IPS-18c (cell line): ENCODE data around the gene PHGDH.

Experiments
- H3K4me3 ChIP-seq: 2 replicates; pipeline ENCODE4 v1.7.0; 2013; ENCODE audit warnings: low read depth, mild to moderate bottlenecking, low read length, moderate library complexity; ENCODE audit not compliant: insufficient read depth
- H3K9me3 ChIP-seq: one replicate; pipeline ENCODE4 v1.6.1; 2013; ENCODE audit warnings: mild to moderate bottlenecking, low read length, moderate library complexity; ENCODE audit not compliant: control insufficient read depth, insufficient read depth

The PHGDH gene

DNA sequence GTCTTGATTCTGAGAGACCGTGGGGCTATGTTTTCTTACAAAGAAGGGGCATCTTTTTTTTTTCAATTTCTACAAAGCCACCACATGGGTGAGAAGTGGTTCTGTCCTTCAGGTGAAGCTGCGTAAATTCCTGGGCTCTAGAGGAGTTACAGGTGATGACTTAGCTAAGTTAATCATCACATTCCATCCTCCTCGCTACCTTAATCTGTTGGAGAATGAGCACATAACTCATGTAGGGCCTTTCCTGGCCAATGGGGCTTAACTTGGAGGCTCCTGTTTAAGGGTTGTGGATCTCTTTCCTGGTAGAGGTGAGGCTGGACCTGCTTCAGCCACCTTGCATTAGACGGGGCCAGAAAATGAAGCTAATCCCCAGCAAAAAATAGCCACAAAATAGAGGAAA is 79.6 kb downstream of the PHGDH start:
- Histone ChIP-seq H3K9me3 (no peaks in the 10 kb centered on the region), H3K4me3 (no peak overlapping the region)
